CD4-positive, alpha-beta T cell treated with Interferon alpha-2 for 1 hour (primary cell): ENCODE measurements around the gene ADORA2B.
A peak's percentile ranks its signal among the peaks of the same experiment; 100 is the strongest.
"Not testable (repeated sequence)": the region's sequence is repeated elsewhere in the genome, so short reads cannot be mapped to it uniquely, and the experiment has no call there.

Experiments used
- DNase-seq, 2 donors: peaks; one replicate each; pipeline ENCODE4 v3.0.0-alpha.2; 2020 to 2022

Gene ADORA2B

DNA sequence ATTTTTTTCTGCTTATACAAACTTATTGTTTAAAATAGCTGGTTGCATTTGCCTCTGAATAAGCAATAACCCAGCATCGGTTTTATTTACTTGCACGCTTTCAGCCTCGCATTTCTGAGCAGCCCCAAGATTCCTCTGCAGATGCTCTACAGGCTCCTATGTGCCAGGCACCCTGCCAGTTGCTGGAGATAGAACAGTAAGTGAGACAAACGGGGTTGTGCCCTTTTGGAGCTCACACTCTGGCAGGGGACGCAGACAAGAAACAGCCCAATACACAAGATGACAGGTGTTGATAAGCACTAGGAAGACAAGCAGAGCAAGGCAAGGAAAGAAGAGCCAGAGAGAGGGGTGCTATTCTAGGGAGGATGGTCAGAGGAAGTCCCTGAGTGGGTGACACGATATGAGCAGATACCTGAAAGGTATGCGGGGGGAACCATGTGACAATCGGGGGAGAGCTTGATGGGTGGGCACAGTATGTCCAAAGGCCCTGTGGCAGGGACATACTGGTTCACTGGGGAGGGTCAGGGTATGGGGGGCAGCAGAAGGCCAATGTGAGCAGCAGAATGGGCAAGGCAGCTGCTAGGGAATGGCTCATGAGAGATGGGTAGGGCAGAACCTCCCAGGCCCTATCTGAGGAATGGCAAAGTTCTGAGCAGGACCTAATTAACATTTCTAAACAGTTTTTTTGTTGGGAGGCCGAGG, 18.7 kb upstream of the ADORA2B start:
- DNase-seq: no peak

DNA sequence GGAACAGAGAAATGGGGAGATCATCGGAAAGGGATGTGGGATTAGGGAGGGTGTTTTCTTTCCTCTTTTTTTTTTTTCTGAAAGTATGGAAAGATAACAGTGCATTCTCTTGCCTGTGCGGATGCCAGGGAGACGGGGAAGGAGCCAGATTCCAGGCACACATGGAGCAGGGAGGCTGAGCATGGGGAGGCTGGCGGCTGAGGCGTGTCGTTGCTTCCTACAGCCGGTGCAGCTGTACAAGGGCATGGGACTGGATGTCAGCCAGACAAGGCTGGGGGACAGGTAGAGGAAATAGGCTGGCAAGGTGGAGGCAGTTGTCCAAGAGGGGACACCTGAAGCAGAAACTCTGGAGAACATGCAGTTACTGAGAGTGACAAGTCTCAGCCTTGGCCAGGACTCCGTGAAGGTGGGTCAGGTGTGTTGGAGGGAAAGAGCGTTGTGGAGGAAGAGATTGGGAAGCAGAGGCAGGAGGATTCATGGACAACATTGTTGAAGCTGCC, 16.6 kb upstream of the ADORA2B start:
- no peak for DNase-seq

GRCh38 chr17:15929941-15930340, 15.0 kb upstream of the ADORA2B start:
- DNase-seq: no peak

DNA sequence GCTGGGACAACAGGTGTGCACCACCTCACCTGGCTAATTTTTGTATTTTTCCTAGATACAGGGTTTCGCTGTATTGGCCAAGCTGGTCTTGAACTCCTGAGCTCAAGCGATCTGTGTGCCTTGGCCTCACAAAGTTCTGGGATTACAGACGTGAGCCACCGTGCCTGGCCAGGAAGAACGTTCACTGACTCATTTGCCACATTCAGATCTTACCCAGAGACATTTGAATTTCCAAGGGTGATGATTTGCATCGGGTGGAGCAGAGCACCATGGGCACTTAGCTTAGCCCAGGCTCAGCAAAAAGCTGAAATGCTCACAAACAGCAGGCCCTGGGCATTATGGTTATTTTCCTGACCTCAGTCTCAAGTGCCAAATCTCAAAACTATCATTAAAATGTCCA, 14.5 kb upstream of the ADORA2B start:
- no peak for DNase-seq

- no peak for DNase-seq
Measured at GRCh38 chr17:15931394-15931793, 13.5 kb upstream of the ADORA2B start.

GRCh38 chr17:15934866-15935265, 10.1 kb upstream of the ADORA2B start:
- no peak for DNase-seq

DNA sequence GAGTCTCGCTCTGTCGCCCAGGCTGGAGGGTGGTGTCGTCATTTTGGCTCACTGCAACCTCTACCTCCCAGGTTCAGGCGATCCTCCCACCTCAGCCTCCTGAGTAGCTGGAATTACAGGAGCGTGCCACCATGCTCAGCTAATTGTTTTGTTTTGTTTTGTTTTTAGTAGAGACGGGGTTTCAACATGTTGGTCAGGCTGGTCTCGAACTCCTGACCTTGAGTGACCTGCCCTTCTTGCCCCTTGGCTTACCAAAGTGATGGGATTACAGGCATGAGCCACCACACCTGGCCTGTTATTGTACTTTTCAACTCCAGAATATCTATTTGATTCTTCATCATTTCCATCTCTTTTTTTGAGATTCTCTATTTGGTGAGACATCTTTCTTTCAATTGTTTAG, 9.0 kb upstream of the ADORA2B start:
- no peak for DNase-seq

GRCh38 chr17:15936481-15936880, 8.4 kb upstream of the ADORA2B start:
- DNase-seq: not testable (repeated sequence)

GRCh38 chr17:15941781-15942180, 3.1 kb upstream of the ADORA2B start:
- no peak for DNase-seq

DNA sequence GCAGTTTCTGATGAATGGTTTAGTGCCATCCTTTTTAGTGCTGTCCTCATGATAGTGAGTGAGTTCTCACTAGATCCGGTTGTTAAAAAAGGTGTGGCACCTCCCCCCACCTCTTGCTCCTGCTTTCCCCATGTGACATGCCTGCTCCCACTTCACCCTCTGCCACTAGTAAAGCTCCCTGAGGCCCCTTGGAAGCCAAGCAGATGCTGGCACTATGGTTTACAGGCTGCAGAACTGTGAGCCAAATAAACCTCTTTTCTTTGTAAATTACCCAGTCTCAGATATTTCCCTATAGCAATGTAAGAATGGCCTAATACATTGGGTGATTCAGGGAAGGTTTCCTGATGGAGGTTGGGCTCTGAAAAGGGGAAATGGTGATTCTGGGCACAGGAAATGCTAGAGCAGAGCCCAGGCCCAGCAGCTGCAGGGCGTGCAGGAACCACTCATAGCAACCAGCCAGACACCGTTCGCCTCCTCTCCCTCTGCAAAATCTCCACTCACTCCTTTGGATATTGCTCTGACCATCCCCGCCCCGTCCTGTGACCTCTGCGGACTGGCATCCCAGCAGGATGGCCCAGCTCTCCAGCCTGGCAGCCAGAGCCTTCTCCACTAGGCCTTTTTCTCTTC, 2.6 kb upstream of the ADORA2B start:
- DNase-seq: peak in 1 of 2 donors; percentile 36

DNA sequence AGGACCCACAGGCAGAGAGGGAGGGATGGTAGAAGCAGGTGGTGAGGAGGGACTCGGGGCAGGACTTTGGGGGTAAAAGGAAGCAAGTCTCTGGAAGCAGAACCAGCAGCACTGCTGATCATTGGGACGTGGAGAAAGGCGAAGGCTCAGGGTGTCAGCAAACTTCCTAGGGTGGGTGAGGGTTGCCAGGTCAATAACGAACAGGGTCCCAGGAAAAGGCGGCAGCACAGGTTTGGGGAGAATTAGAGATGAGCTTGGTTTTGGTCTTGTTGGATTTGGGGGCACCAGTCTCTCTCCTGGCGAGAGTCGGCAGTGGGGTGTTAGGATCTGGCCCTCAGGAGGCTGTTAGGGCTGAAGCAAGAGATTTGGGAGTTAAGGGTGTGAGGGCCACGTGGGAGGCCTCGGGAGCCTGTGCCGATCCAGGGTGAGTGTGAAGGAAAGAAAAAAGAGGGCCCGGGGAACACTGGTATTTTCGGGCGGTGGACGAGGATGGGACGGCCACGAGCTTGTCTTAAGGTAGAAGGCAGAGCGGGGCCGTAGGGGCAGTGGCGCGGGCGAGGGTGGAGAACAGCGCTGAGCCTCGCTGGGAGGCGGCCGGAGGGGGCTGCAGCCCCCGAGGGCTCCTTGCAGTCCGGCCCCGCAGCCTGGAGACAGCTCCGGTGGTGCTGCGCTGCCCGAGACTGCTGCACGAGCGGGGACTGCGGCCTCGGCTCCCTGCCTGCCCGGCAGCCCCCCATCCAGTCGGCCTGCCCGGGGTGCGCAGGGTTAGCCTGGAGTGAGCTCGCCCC, 765 bp upstream of the ADORA2B start:
- no peak for DNase-seq

GRCh38 chr17:15945527-15946191, 729 bp downstream of the ADORA2B start:
- no peak for DNase-seq

GRCh38 chr17:15946611-15947120, 1.7 kb downstream of the ADORA2B start:
- DNase-seq: no peak

GRCh38 chr17:15947271-15947670, 2.3 kb downstream of the ADORA2B start:
- no peak for DNase-seq

DNA sequence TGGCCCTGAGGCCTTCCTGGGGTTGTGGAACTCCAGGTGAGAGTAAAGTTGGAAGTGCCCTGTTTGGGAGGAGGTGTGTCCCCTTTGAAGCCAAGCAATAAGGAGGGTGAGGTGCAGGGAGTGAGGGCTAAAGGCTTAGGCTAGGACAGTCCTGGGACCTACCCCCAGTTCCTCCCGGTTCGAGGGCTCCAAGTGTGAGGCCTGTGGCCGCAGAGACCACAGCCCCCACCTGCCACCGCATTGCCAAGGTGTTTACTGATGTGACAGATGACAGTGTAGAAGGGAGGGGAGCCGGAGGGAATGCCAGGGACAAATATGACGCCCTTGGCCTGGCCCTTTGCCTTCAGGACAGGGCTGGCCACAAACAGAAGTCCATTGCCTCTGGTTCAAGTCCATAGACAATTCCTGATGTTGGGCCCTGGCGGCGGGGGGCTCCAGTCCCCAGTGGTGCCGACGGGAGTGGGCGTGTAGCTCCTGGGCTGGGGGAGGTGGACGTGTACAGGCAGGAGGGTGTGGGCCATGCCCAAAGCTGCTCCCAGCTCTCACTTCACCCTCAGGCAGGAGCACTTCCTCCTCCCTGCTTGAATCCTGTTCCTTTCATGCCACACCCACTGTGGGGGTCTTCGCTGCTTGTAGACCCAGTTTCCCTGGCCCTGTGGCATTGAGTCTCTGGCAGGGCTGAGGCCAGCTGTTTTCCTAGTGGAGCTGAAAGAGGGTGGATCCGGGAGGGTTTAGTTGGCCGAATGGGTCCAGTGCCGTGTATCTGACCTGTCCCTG, 3.2 kb downstream of the ADORA2B start:
- DNase-seq: no peak

GRCh38 chr17:15951368-15952047, 6.6 kb downstream of the ADORA2B start:
- DNase-seq: no peak

- DNase-seq: no peak
Measured at GRCh38 chr17:15952048-15952532, 7.2 kb downstream of the ADORA2B start.

DNA sequence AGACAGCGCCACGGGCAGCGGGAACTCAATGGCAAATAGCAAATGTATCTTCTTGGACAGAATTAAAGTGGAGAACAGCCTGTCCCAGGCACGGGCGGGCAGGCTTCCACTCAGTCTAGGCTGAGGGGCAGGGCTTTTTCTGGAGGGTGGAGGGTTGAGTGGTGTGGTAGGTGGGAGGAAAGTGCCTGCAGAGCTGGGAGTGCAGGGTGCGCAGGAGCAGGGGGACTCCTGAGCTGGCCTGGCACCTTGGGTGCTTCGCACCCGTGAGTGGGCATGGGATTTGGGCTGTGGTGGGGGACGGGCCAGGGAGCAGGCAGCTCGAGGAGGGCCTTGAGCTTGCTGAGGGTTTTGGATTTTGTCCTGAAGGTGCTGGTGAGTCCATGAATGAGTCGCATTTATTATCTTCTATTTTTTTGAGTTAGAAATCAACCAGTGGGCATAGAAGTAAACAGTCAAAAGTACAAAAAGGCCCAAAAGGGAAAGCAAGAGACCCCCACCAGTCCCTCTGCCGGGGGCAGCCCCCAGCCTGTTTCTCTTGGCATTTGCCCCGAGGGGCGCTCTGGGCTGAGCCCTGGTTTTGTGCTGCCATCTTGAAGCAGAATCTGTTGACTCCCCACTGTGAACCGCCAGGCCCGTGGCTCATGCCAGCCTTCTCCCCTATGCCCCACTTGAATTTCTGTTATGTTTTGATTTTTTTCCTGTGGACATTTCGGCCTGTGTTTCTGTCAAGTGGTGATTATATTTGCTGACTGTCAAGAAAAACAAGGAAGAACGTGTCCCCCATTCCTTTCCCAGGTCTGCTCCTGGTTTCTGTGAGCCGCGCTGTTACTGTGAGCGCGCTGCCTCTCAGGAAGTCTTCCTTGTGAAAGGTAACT, 8.2 kb downstream of the ADORA2B start:
- no peak for DNase-seq

DNA sequence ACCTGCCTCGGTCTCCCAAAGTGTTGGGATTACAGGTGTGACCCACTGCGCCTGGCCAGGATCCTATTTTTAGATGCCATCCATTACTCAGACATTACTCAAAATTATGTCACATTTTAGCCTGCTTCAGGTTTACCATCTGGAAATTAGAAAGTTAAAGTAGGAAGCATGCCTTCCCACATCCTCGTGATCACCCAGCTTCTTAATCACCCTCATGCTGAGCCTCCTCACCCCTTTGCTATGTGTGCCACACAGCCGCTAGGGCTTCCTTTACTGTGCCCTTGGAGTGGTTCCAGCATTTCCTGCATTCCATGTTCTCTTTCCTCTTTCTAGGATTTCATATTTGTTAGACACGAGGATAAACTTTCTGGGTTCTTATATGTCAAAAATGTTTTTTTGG, 9.3 kb downstream of the ADORA2B start:
- DNase-seq: no peak

DNA sequence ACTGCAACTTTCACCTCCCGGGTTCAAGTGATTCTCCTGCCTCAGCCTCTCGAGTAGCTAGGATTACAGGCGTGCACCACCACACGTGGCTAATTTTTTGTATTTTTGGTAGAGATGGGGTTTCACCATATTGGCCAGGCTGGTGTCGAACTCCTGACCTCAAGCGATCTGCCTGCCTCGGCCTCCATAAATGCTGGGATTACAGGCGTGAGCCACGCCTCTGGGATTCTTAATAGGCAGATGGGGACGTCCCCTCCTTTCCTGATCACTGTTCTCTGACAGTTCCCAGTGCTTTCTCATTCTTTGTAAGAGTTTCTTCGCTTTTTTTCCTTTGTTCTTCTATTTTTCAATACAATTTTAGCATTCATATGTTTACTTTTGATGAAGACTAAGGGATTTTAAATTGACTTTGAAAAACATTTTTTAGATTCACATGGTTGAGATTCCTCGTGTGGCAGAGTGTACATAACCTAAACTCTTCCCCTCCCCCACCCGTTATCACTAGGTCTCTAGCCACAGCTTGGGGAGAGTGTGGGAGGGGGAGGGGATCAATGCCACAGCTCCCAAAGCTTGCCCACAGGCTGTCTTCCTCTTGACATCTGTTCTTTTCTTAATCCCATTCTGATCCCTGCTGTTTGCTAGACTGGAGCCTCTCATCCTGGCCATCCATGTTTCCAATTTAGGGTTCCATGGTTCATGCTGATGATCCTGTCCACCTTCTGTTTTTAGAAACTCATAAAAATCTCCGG, 11.0 kb downstream of the ADORA2B start:
- no peak for DNase-seq
